ENCODE data around the gene ERBB2.

The ERBB2 gene

GRCh38 chr17:39671651-39672521, 28.0 kb upstream of the ERBB2 start:
- ATAC-seq (peak; percentile 27), DNase-seq (no peak)
- Mint-ChIP-seq H3K4me1 (peaks cover 54% of the 10 kb centered on the region), H3K4me3 (no peak overlapping the region), H3K27ac (peak overlapping the region in 1 of 2 donors; percentile 36), H3K9me3 (no peaks in the 10 kb centered on the region), H3K27me3 (peaks cover 48% of the 10 kb centered on the region)

GRCh38 chr17:39672522-39673334, 27.1 kb upstream of the ERBB2 start:
- DNase-seq (no peak), ATAC-seq (no peak)
- Mint-ChIP-seq H3K27ac (no peak overlapping the region), H3K4me1 (peaks cover 58% of the 10 kb centered on the region), H3K27me3 (peaks cover 42% of the 10 kb centered on the region), H3K4me3 (no peak overlapping the region), H3K9me3 (no peaks in the 10 kb centered on the region)

- H3K4me3 Mint-ChIP-seq: no peak overlapping the region
- H3K9me3 Mint-ChIP-seq: no peaks in the 10 kb centered on the region
- no peak for ATAC-seq
- no peak overlapping the region for H3K27ac Mint-ChIP-seq
- no peak for DNase-seq
- peaks cover 58% of the 10 kb centered on the region for H3K4me1 Mint-ChIP-seq
- H3K27me3 Mint-ChIP-seq: peaks cover 34% of the 10 kb centered on the region
These were observed 26.4 kb upstream of the ERBB2 start for GRCh38 chr17:39673335-39674081.

GRCh38 chr17:39674179-39674578, 25.7 kb upstream of the ERBB2 start:
- H3K27ac Mint-ChIP-seq: no peak overlapping the region
- no peaks in the 10 kb centered on the region for H3K9me3 Mint-ChIP-seq
- no peak for DNase-seq
- no peak overlapping the region for H3K4me3 Mint-ChIP-seq
- ATAC-seq: no peak
- H3K4me1 Mint-ChIP-seq: peaks cover 58% of the 10 kb centered on the region
- H3K27me3 Mint-ChIP-seq: peaks cover 27% of the 10 kb centered on the region

GRCh38 chr17:39674702-39675389, 25.0 kb upstream of the ERBB2 start:
- no peak for ATAC-seq
- H3K27ac Mint-ChIP-seq: no peak overlapping the region
- no peak for DNase-seq
- H3K27me3 Mint-ChIP-seq: peaks cover 22% of the 10 kb centered on the region
- H3K4me3 Mint-ChIP-seq: no peak overlapping the region
- H3K9me3 Mint-ChIP-seq: no peaks in the 10 kb centered on the region
- peaks cover 61% of the 10 kb centered on the region for H3K4me1 Mint-ChIP-seq

- no peaks in the 10 kb centered on the region for H3K9me3 Mint-ChIP-seq
- ATAC-seq (no peak), DNase-seq (no peak)
- H3K27ac Mint-ChIP-seq: peak overlapping the region in 1 of 2 donors; percentile 69
- peaks cover 68% of the 10 kb centered on the region for H3K4me1 Mint-ChIP-seq
- H3K4me3 Mint-ChIP-seq: no peak overlapping the region
- peaks cover 18% of the 10 kb centered on the region for H3K27me3 Mint-ChIP-seq
These were observed 24.3 kb upstream of the ERBB2 start for GRCh38 chr17:39675390-39676082.

- Mint-ChIP-seq H3K27ac (peak overlapping the region in 1 of 2 donors; percentile 69), H3K4me3 (no peak overlapping the region), H3K4me1 (peaks cover 75% of the 10 kb centered on the region), H3K27me3 (peaks cover 10% of the 10 kb centered on the region), H3K9me3 (no peaks in the 10 kb centered on the region)
- DNase-seq (peak in 1 of 2 donors; percentile 43), ATAC-seq (peak; percentile 65)
These were observed 23.6 kb upstream of the ERBB2 start for GRCh38 chr17:39676198-39676819.

GRCh38 chr17:39677072-39677471, 22.8 kb upstream of the ERBB2 start:
- H3K9me3 Mint-ChIP-seq: no peaks in the 10 kb centered on the region
- ATAC-seq: no peak
- peaks cover 68% of the 10 kb centered on the region for H3K4me1 Mint-ChIP-seq
- no peak overlapping the region for H3K27ac Mint-ChIP-seq
- no peak for DNase-seq
- H3K4me3 Mint-ChIP-seq: no peak overlapping the region
- peaks cover 2% of the 10 kb centered on the region for H3K27me3 Mint-ChIP-seq

GRCh38 chr17:39677542-39678339, 22.1 kb upstream of the ERBB2 start:
- DNase-seq (no peak), ATAC-seq (no peak)
- peaks cover 64% of the 10 kb centered on the region for H3K4me1 Mint-ChIP-seq
- no peaks in the 10 kb centered on the region for H3K9me3 Mint-ChIP-seq
- H3K27me3 Mint-ChIP-seq: no peaks in the 10 kb centered on the region
- peak overlapping the region in 1 of 2 donors; percentile 60 for H3K27ac Mint-ChIP-seq
- no peak overlapping the region for H3K4me3 Mint-ChIP-seq

GRCh38 chr17:39678340-39679116, 21.3 kb upstream of the ERBB2 start:
- peak overlapping the region; percentile 55 to 97 for H3K27ac Mint-ChIP-seq
- ATAC-seq (no peak), DNase-seq (no peak)
- peak overlapping the region in 1 of 2 donors; percentile 22 for H3K4me3 Mint-ChIP-seq
- H3K9me3 Mint-ChIP-seq: no peaks in the 10 kb centered on the region
- H3K27me3 Mint-ChIP-seq: no peaks in the 10 kb centered on the region
- peaks cover 64% of the 10 kb centered on the region for H3K4me1 Mint-ChIP-seq

GRCh38 chr17:39679521-39680192, 20.2 kb upstream of the ERBB2 start:
- H3K27ac Mint-ChIP-seq: peak overlapping the region; percentile 92 to 97
- H3K27me3 Mint-ChIP-seq: no peaks in the 10 kb centered on the region
- peaks cover 64% of the 10 kb centered on the region for H3K4me1 Mint-ChIP-seq
- peak overlapping the region; percentile 8 to 70 for H3K4me3 Mint-ChIP-seq
- ATAC-seq (peak; percentile 87), DNase-seq (peak; percentile 48 to 53)
- no peaks in the 10 kb centered on the region for H3K9me3 Mint-ChIP-seq

- Mint-ChIP-seq H3K27ac (no peak overlapping the region), H3K9me3 (peaks cover 0 to 9% of the 10 kb centered on the region in 2 donors), H3K4me1 (peaks cover 38% of the 10 kb centered on the region), H3K27me3 (no peaks in the 10 kb centered on the region), H3K4me3 (no peak overlapping the region)
- ATAC-seq (no peak), DNase-seq (no peak)
These were observed 16.4 kb upstream of the ERBB2 start for GRCh38 chr17:39683295-39683939.
